Cardiac fibroblast (primary cell): Measurements from ENCODE around the gene CLIC5.

Source experiments
- DNase-seq, 2 donors: peaks; one replicate each; pipeline versions ENCODE4 v3.0.0 to v3.0.0-alpha.2; 2010; ENCODE audit warnings: low read depth in 2 of 2
- H3K4me3 ChIP-seq, 2 donors: replicated peaks in 1 of 2; 1 replicate in 1 of 2; 2 replicates in 1 of 2; pipeline ENCODE4 v1.5.1; 2011; ENCODE audit warnings: low read depth in 2 of 2, low read length in 2 of 2, mild to moderate bottlenecking in 2 of 2, moderate library complexity in 1 of 2
- TF ChIP-seq, protein P1 (sequence below): IDR thresholded peaks from one replicate; pipeline ENCODE4 v1.5.1; 2011; ENCODE audit warnings: low read depth, mild to moderate bottlenecking, low read length, inconsistent platforms

CLIC5 gene

DNA sequence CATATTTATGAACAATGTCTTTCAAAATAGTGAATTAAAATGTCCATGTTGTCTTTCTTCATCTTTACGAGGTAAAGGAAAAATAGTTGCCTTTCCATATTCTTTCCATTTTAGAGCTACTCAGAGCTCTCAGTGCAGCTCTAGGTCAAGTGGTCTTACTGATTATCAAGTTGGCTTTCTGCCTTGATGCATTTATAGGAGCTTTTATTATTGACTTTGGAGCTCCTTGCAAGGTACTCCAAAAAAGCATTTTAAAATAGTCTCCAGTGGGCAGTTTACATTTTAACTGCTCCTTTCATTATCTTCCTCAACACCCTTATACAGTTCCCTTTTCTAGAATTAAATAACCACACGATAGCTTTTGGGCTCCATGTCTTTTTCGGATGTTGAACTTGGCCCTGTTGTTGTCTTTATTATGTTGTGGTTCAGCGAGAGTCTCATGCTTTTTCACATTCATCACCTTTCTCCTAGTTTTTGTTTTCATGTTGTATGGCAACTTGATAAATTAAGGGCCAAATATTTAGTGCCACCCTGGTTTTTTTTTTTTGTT is 122.9 kb downstream of the CLIC5 start:
- no peak for DNase-seq
- TF ChIP-seq, protein P1, sequence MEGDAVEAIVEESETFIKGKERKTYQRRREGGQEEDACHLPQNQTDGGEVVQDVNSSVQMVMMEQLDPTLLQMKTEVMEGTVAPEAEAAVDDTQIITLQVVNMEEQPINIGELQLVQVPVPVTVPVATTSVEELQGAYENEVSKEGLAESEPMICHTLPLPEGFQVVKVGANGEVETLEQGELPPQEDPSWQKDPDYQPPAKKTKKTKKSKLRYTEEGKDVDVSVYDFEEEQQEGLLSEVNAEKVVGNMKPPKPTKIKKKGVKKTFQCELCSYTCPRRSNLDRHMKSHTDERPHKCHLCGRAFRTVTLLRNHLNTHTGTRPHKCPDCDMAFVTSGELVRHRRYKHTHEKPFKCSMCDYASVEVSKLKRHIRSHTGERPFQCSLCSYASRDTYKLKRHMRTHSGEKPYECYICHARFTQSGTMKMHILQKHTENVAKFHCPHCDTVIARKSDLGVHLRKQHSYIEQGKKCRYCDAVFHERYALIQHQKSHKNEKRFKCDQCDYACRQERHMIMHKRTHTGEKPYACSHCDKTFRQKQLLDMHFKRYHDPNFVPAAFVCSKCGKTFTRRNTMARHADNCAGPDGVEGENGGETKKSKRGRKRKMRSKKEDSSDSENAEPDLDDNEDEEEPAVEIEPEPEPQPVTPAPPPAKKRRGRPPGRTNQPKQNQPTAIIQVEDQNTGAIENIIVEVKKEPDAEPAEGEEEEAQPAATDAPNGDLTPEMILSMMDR = no peak
- H3K4me3 ChIP-seq = no peak overlapping the region

- TF ChIP-seq, protein P1 = no peak
- no peak overlapping the region for H3K4me3 ChIP-seq
- no peak for DNase-seq
These were observed 123.5 kb downstream of the CLIC5 start for GRCh38 chr6:45892196-45892595.

- TF ChIP-seq, protein P1 = no peak
- H3K4me3 ChIP-seq = no peak overlapping the region
- DNase-seq = no peak
These were observed 128.9 kb downstream of the CLIC5 start for GRCh38 chr6:45886776-45887175.

- no peak for DNase-seq
- no peak overlapping the region for H3K4me3 ChIP-seq
- TF ChIP-seq, protein P1 = no peak
These were observed 131.3 kb downstream of the CLIC5 start for GRCh38 chr6:45884336-45884735.

DNA sequence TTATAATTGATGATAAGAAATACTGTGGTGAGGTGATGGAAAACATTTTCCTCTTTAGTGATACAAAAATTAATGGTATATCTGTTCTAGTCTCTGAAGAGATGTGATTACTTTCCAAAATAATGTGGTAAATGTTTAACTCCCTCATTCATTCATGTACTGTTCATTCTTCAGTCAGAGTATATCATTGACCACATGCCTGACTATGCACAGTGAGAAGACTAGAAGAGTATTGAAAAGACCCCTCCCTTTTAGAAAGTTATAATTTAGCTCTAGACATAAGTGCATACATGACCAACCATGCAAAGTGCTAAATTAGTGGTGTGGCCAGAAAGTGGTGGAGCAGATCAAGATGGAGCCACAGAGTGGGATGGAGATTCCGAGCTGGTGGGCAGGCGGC is 133.0 kb downstream of the CLIC5 start:
- no peak overlapping the region for H3K4me3 ChIP-seq
- TF ChIP-seq, protein P1 = no peak
- DNase-seq = no peak

DNA sequence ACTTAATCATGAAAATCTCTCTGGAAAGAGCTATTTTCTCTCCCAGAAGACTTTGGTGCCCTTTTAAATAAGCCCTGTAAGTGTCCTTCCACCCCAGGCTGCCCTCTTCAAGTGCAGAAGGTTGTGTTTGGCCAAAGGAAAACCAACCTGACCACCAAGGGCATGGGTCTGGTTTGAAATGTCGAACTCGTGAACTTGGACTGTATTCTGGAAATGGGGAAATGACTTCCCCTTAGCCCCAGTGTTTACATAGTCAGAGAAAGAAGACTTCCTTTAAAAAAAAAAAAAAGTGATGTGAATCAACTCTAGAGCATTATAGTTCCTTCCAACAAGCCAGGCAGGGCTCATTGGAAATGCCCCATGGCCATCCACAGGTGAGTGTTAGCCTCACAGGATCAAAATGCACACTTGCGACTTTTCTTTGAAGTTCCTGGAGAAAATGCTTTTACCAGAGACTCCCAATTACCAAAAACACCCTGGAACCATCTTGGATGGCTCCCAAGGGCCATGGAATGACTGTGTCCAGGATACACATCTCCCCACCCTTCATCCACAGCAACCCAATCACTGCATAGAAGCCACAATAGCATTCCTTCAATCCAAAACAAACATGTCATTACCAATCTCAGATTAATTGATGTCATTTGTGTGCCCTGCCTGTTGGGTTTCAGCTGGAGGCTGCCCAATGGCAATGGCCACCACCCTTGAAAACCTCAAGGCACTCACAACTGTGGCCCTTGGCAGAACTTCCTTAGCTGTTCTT is 133.8 kb downstream of the CLIC5 start:
- H3K4me3 ChIP-seq = no peak overlapping the region
- DNase-seq = no peak
- TF ChIP-seq, protein P1 = no peak

DNA sequence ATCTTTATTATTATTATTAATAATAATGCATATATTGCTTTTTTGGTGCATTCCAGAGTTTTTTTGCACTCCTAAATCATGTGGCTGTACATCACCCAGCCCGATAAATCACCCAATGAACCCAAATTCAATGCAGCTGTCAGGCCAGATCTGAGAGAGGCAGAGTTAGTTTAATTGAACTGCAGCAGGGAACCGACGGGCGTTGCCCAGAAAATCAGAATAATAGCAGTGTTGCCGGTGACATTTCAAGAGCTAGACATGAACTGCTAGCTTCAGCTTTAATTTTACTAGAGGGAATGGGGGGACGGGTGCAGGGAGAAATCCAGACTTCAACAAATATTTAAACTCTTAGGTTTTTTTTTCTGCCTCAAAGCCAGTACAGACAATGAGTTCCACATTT is 135.0 kb downstream of the CLIC5 start:
- DNase-seq = no peak
- H3K4me3 ChIP-seq = no peak overlapping the region
- TF ChIP-seq, protein P1 = no peak
